MCF 10A (cell line): ENCODE measurements around the gene ASB7. TPM values are rescaled to one million over a fixed set of nuclear protein-coding genes. Genes with fewer than 3 reads are reported as not detected.

Source experiments
- BruUV-seq: library from RNA; stranded (reverse); fragments of 400-500 nt; replicated peaks from 2 replicates; lab custom pipeline; 2021; lab: Mats Ljungman, UMichigan
- CTCF ChIA-PET: fragments of 300-600 bp; sonication (Branson Sonifier 250); formaldehyde crosslinking; extraction: SDS; loops from one replicate; lab custom pipeline; 2021; ENCODE audit warnings: antibody characterized with exemption, inconsistent platforms; lab: Yijun Ruan, JAX
- POLR2A ChIA-PET: fragments of 300-600, 350-650 bp; sonication (Branson Sonifier 250); formaldehyde crosslinking; extraction: SDS; loops from one replicate; lab custom pipeline; 2020; ENCODE audit warnings: antibody characterized with exemption, inconsistent platforms; lab: Yijun Ruan, JAX
- DNase-seq: peaks from one replicate; pipeline ENCODE4 v3.0.0-alpha.2; 2018; ENCODE audit not compliant: unreplicated experiment
- H3K27ac Mint-ChIP-seq: one replicate; pipeline ENCODE4 v1.8.0; 2022; ENCODE audit warnings: mild to moderate bottlenecking, low read depth, mixed read lengths; ENCODE audit not compliant: unreplicated experiment
- H3K27me3 Mint-ChIP-seq: one replicate; pipeline ENCODE4 v1.8.0; 2022; ENCODE audit warnings: mixed read lengths; ENCODE audit not compliant: insufficient read depth, unreplicated experiment
- H3K36me3 Mint-ChIP-seq: one replicate; pipeline ENCODE4 v1.8.0; 2022; ENCODE audit warnings: mild to moderate bottlenecking, moderate library complexity, mixed read lengths; ENCODE audit not compliant: insufficient read depth, unreplicated experiment
- H3K4me1 Mint-ChIP-seq: one replicate; pipeline ENCODE4 v1.8.0; 2022; ENCODE audit warnings: mixed read lengths; ENCODE audit not compliant: insufficient read depth, unreplicated experiment
- H3K4me3 Mint-ChIP-seq: one replicate; pipeline ENCODE4 v1.8.0; 2022; ENCODE audit warnings: mild to moderate bottlenecking, moderate library complexity, mixed read lengths; ENCODE audit not compliant: unreplicated experiment
- H3K9me3 Mint-ChIP-seq: one replicate; pipeline ENCODE4 v1.8.0; 2022; ENCODE audit warnings: mixed read lengths; ENCODE audit not compliant: unreplicated experiment
- CTCF ChIP-seq: fragments of 200-600 bp; IDR thresholded peaks from one replicate; pipeline ENCODE4 v1.8.0; 2022; ENCODE audit warnings: antibody characterized with exemption, mild to moderate bottlenecking; ENCODE audit not compliant: unreplicated experiment
- intact Hi-C: fragments of 100-400 bp; cut with micrococcal nuclease; formaldehyde crosslinking; loops from 2 replicates; pipeline ENCODE4 v1.14.1; 2022
- total RNA-seq: library from RNA; stranded (reverse); gene quantifications from 2 replicates; pipeline ENCODE4 v1.2.3, GENCODE V29; 2022

Gene ASB7
- total RNA-seq, 1 experiment from 2014 or later: 14.3 TPM

- DNase-seq: peak; percentile 33
- Mint-ChIP-seq H3K4me3 (no peak overlapping the region), H3K36me3 (peaks cover 29% of the 10 kb centered on the region), H3K9me3 (no peaks in the 10 kb centered on the region), H3K4me1 (peaks cover 6% of the 10 kb centered on the region), H3K27ac (no peak overlapping the region), H3K27me3 (no peaks in the 10 kb centered on the region)
- no TSS peak for BruUV-seq
- POLR2A ChIA-PET: no interaction called here
- TF ChIP-seq CTCF: no peak
- intact Hi-C loops: no loop called here
- CTCF ChIA-PET: interaction anchor here (1.2 to 2.7 kb wide), 3 partner anchors 250 to 385 kb away, joined by 5 to 23 read pairs (median 19); partner anchors contain the start of gene LRRK1
These were observed 20.9 kb downstream of the ASB7 start for GRCh38 chr15:100623301-100623700.

DNA sequence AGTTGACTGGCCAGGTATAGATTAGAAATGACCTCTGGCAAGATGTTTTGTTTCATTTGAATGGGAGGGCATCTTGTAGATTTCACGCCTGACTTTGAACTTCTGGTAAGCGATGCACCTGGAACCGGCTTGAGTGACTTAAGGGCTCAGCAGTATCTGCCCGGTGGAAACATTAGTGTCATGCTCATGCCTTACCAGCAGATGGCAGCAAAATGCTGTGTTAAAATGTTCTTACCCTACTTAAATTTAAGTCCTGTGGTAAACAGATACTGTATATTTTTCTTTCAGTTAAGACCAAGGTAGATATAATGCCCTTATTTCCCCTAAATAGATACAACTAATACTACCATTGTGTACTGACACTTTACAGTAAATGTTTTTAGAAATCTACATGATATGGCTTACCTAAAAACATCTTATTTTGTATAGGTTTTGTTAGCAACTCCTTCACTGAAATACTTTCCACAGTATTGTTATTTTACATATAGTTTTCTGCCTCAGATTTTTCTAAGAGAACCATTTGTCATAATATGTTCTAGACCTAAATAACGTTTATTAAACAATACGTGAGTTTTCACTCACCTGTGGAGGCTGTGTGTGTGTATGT is 25.5 kb downstream of the ASB7 start:
- peak overlapping the region; percentile 41 for H3K27ac Mint-ChIP-seq
- no peaks in the 10 kb centered on the region for H3K9me3 Mint-ChIP-seq
- DNase-seq: peak; percentile 78
- ChIA-PET CTCF (interaction anchor here (0.7 to 1.6 kb wide), 7 partner anchors 9 to 379 kb away, joined by 3 to 22 read pairs (median 4); no protein-coding TSS in a partner anchor), POLR2A (no interaction called here)
- no peak overlapping the region for H3K4me3 Mint-ChIP-seq
- intact Hi-C loops: loop anchor here (1.0 to 5.0 kb wide), 4 partner anchors 245 to 629 kb away; partner anchors contain the start of gene LRRK1
- peaks cover 33% of the 10 kb centered on the region for H3K36me3 Mint-ChIP-seq
- BruUV-seq: no TSS peak
- peak; percentile 84 for TF ChIP-seq CTCF
- H3K27me3 Mint-ChIP-seq: no peaks in the 10 kb centered on the region
- H3K4me1 Mint-ChIP-seq: peaks cover 6% of the 10 kb centered on the region

GRCh38 chr15:100628746-100629145 is 26.4 kb downstream of the ASB7 start:
- no peak for TF ChIP-seq CTCF
- intact Hi-C loops: loop anchor here (1.0 to 5.0 kb wide), 4 partner anchors 245 to 629 kb away; partner anchors contain the start of gene LRRK1
- Mint-ChIP-seq H3K9me3 (no peaks in the 10 kb centered on the region), H3K36me3 (peaks cover 42% of the 10 kb centered on the region), H3K27ac (peak overlapping the region; percentile 76), H3K27me3 (no peaks in the 10 kb centered on the region), H3K4me1 (peaks cover 6% of the 10 kb centered on the region), H3K4me3 (no peak overlapping the region)
- ChIA-PET CTCF (interaction anchor here (0.7 to 1.0 kb wide), 2 partner anchors 131 to 289 kb away, joined by 3 to 4 read pairs; no protein-coding TSS in a partner anchor), POLR2A (no interaction called here)
- BruUV-seq: no TSS peak
- DNase-seq: no peak

GRCh38 chr15:100631831-100632230 is 29.4 kb downstream of the ASB7 start:
- Mint-ChIP-seq H3K36me3 (peaks cover 49% of the 10 kb centered on the region), H3K27me3 (no peaks in the 10 kb centered on the region), H3K4me1 (peaks cover 24% of the 10 kb centered on the region), H3K4me3 (no peak overlapping the region), H3K27ac (no peak overlapping the region), H3K9me3 (no peaks in the 10 kb centered on the region)
- intact Hi-C loops: no loop called here
- CTCF ChIA-PET: interaction anchor here (1.0 to 1.7 kb wide), 4 partner anchors 241 to 376 kb away, joined by 3 to 10 read pairs (median 4); no protein-coding TSS in a partner anchor
- DNase-seq: no peak
- BruUV-seq: no TSS peak
- POLR2A ChIA-PET: interaction anchor here (0.6 kb wide), 1 partner anchor 302 kb away, joined by 3 read pairs; no protein-coding TSS in a partner anchor
- TF ChIP-seq CTCF: no peak
